Measurements from ENCODE around the gene ERAS. TPM values are rescaled to one million over a fixed set of nuclear protein-coding genes. Genes with fewer than 3 reads are reported as not detected.
"Not testable (repeated sequence)": the region's sequence is repeated elsewhere in the genome, so short reads cannot be mapped to it uniquely, and the experiment has no call there.

Gene ERAS
- polyA plus RNA-seq, 1 donor, result 0.16 TPM

GRCh38 chrX:48831136-48831908, 5.0 kb downstream of the ERAS start:
- DNase-seq (ENCODE audit: low read depth), result no peak

GRCh38 chrX:48831909-48832291, 5.6 kb downstream of the ERAS start:
- DNase-seq (ENCODE audit: low read depth), result no peak

- DNase-seq (ENCODE audit: low read depth), result no peak
Measured at GRCh38 chrX:48833542-48834138, 7.3 kb downstream of the ERAS start.

DNA sequence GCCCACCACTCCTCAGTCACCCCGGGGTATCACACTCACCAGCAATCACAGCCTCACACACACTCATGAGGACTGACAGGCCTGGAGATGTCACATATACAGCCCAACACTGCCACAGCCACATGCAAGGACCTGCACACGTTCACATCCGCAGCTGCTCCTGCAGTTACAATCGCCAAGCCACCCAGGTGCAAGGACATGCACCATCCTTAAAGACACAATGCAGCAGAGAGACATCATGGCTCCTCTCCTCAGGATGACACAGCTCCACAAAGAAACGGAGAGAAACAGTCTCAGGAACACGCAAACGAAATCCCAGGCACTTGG, 8.0 kb downstream of the ERAS start:
- no peak for DNase-seq (ENCODE audit: low read depth)

- no peak for DNase-seq (ENCODE audit: low read depth)
Measured at GRCh38 chrX:48835524-48836329, 9.4 kb downstream of the ERAS start, which contains the start of gene PCSK1N. Gene PCSK1N, minus strand, starts transcription at chrX:48835610. Its CDS starts 78 bp downstream, at chrX:48835532.

DNA sequence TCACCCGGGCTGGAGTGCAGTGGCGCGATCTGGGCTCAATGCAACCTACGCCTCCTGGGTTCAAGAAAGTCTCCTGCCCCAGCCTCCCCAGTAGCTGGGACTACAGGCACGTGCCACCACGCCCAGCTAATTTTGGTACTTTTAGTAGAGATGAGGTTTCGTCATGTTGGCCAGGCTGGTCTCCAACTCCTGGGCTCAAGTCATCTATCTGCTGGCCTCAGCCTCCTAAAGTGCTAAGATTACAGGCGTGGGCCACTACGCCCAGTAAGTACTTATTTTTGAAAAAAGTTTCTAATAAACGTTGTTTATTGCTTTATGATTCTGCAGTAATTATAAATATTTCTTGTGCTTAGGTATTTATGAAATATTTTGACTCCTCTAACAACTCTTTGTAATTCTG, 13.4 kb downstream of the ERAS start:
- DNase-seq (ENCODE audit: low read depth), result no peak

GRCh38 chrX:48848847-48849246, 22.5 kb downstream of the ERAS start:
- DNase-seq (ENCODE audit: low read depth), result no peak

DNA sequence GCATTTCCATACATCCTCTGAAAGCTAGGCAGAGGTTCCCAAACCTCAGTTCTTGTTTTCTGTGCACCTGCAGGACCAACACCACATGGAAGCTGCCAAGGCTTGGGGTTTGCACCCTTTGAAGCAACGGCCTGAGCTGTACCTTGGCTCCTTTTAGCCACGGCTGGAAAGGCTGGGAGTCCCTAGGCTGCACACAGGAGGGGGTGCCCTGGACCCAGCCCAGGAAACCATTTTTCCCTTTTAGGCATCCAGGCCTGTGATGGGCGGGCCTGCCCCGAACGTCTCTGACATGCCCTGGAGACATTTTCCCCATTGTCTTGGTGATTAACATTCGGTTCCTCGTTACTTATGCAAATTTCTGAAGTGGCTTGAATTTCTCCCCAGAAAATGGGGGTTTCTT, 26.5 kb downstream of the ERAS start:
- no peak for DNase-seq (ENCODE audit: low read depth)

DNA sequence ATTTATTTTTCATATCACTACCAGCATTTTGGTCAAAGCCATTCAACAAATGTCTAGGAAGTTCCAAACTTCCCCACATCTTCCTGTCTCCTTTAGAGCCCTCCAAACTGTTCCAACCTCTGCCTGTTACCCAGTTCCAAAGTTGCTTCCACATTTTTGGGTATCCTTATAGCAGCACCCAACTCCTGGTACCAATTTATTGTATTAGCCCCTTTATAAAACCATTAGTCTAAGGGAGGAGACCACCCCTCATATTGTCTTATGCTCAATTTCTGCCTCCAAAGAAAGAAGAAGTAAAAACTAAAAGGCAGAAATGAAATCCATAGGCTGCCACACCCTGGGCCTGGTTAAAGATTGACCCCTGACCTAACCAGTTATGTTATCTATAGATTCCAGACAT, 27.2 kb downstream of the ERAS start:
- DNase-seq (ENCODE audit: low read depth), result not testable (repeated sequence)

- DNase-seq (ENCODE audit: low read depth), result not testable (repeated sequence)
Measured at GRCh38 chrX:48854121-48854804, 27.9 kb downstream of the ERAS start.

DNA sequence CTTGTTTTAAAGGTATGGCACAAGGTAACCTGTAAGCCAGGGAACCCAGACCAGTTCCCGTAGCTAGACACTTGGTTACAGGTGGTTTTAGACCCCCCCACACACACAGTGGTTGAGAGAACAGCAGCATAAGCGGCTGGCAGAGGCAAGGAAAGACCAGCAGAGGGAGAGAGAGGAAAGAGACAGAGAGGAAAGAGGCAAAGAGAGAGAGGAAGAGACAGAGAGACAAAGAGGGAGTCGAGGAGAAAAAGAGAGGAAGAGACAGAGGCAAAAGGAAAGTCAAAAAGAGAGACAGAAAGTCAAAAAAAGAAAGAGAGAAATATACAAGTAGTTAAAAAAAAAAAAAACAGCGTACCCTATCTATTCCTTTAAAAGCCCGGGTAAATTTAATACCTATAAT, 28.6 kb downstream of the ERAS start:
- no peak for DNase-seq (ENCODE audit: low read depth)

DNA sequence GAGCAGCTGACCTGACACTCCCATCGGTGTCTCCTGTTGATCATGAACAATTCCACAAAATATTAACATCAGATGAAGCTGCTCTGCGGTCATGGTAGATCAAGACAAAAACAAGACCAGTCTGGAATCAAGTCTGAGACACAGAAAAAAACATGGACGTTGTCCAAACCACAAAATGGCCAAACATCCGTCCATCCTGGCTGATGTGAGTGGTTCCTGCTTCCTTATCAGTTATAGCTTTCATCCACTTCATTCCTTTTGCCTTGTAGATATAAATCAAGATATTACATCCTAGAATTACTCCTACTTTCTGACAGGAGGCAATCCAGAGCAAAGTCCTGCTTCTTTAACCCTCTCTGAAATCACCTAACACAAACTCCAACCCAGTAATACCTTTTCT, 37.9 kb downstream of the ERAS start:
- DNase-seq (ENCODE audit: low read depth), result no peak

DNA sequence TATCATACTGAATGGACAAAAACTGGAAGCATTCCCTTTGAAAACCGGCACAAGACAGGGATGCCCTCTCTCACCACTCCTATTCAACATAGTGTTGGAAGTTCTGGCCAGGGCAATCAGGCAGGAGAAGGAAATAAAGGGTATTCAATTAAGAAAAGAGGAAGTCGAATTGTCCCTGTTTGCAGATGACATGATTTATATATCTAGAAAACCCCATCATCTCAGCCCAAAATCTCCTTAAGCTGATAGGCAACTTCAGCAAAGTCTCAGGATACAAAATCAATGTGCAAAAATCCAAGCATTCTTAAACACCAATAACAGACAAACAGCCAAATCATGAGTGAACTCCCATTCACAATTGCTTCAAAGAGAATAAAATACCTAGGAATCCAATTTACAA, 45.7 kb downstream of the ERAS start:
- DNase-seq (ENCODE audit: low read depth), result not testable (repeated sequence)

- not testable (repeated sequence) for DNase-seq (ENCODE audit: low read depth)
Measured at GRCh38 chrX:48876944-48877343, 50.6 kb downstream of the ERAS start.

Other genes starting within 250 kb of the ERAS start
- 86.3 TPM for gene WDR13, start 229.0 kb upstream of the ERAS start, polyA plus RNA-seq (ENCODE audit: insufficient read length)
- 2.7 TPM for gene WAS, start 142.7 kb upstream of the ERAS start, polyA plus RNA-seq (ENCODE audit: insufficient read length)
- gene SUV39H1, start 129.8 kb upstream of the ERAS start, polyA plus RNA-seq (ENCODE audit: insufficient read length), result 3.6 TPM
- gene GLOD5, start 64.8 kb upstream of the ERAS start, polyA plus RNA-seq (ENCODE audit: insufficient read length), result not detected
- gene GATA1, start 39.9 kb upstream of the ERAS start, polyA plus RNA-seq (ENCODE audit: insufficient read length), result 0.22 TPM
- 94.3 TPM for gene HDAC6, start 24.4 kb upstream of the ERAS start, polyA plus RNA-seq (ENCODE audit: insufficient read length)
- gene PCSK1N, start 9.1 kb downstream of the ERAS start, polyA plus RNA-seq (ENCODE audit: insufficient read length), result not detected
- gene TIMM17B, start 71.3 kb downstream of the ERAS start, polyA plus RNA-seq (ENCODE audit: insufficient read length), result 37.2 TPM
- gene PQBP1, start 71.4 kb downstream of the ERAS start, polyA plus RNA-seq (ENCODE audit: insufficient read length), result 64.5 TPM
- gene SLC35A2, start 85.1 kb downstream of the ERAS start, polyA plus RNA-seq (ENCODE audit: insufficient read length), result 15.0 TPM
- gene PIM2, start 92.5 kb downstream of the ERAS start, polyA plus RNA-seq (ENCODE audit: insufficient read length), result 2.1 TPM
- 35.3 TPM for gene OTUD5, start 131.1 kb downstream of the ERAS start, polyA plus RNA-seq (ENCODE audit: insufficient read length)
- 1.2 TPM for gene KCND1, start 145.3 kb downstream of the ERAS start, polyA plus RNA-seq (ENCODE audit: insufficient read length)
- gene GRIPAP1, start 175.8 kb downstream of the ERAS start, polyA plus RNA-seq (ENCODE audit: insufficient read length), result 25.0 TPM
- 21.6 TPM for gene TFE3, start 216.8 kb downstream of the ERAS start, polyA plus RNA-seq (ENCODE audit: insufficient read length)
- 4.2 TPM for gene CCDC120, start 232.5 kb downstream of the ERAS start, polyA plus RNA-seq (ENCODE audit: insufficient read length)
- gene PRAF2, start 247.5 kb downstream of the ERAS start, polyA plus RNA-seq (ENCODE audit: insufficient read length), result 19.8 TPM